GM12865 (cell line): Measurements from ENCODE around the gene MFRP.

Experiments used
- DNase-seq: peaks from one replicate; pipeline ENCODE4 v3.0.0; 2010; ENCODE audit warnings: low read depth
- H3K4me3 ChIP-seq: 2 replicates; pipeline ENCODE4 v1.5.1; 2011; ENCODE audit warnings: mild to moderate bottlenecking, low read depth, low read length, control low read depth
- TF ChIP-seq, protein P1 (sequence below): IDR thresholded peaks from 2 replicates; pipeline ENCODE4 v1.5.1; 2011; ENCODE audit warnings: low read length, control low read depth, low read depth, inconsistent platforms; ENCODE audit not compliant: insufficient read depth; ENCODE audit errors: missing control alignments

Gene MFRP

DNA sequence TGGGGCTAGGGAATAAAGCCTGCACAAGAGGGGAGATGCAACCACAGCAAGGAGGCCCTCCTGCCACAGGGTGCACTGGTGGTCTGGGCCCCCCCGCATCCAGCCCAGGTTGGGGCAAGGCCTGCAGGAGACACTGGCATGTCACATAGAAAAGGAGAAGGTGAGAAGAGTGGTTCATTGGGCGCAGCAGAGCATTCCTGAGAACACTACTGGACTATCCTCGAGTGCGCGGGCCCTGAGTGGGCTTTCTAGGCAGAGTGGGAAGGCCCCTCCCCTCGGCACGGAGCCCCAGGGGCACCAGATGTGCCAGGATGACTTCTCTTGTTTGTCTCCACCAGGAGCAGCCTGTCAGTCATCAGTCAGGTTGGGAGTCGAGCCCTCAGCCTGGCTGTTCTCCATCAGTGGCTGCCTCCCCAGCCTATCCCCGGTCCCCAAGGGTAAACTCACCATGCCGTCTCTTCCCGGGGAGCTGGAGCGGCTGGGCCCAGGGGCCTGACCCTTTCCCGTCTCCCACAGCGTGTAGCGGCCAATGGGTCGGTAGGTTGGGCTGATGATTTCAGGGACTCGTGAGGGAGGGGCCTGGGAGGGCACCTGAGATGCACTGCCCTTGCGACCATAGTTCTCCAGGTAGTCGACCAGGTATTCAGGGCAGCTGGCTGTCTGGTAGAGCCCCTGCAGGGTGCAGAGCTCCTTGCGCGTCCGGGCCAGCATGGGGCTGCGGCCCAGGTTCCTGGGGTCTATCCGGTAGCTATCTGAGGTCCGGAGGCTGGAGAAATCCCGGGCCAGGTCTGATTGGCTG lies 26.0 kb upstream of the MFRP start:
- no peak for DNase-seq
- TF ChIP-seq, protein P1, sequence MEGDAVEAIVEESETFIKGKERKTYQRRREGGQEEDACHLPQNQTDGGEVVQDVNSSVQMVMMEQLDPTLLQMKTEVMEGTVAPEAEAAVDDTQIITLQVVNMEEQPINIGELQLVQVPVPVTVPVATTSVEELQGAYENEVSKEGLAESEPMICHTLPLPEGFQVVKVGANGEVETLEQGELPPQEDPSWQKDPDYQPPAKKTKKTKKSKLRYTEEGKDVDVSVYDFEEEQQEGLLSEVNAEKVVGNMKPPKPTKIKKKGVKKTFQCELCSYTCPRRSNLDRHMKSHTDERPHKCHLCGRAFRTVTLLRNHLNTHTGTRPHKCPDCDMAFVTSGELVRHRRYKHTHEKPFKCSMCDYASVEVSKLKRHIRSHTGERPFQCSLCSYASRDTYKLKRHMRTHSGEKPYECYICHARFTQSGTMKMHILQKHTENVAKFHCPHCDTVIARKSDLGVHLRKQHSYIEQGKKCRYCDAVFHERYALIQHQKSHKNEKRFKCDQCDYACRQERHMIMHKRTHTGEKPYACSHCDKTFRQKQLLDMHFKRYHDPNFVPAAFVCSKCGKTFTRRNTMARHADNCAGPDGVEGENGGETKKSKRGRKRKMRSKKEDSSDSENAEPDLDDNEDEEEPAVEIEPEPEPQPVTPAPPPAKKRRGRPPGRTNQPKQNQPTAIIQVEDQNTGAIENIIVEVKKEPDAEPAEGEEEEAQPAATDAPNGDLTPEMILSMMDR: no peak
- no peak overlapping the region for H3K4me3 ChIP-seq

- TF ChIP-seq, protein P1: peak; percentile 16
- no peak for DNase-seq
- no peak overlapping the region for H3K4me3 ChIP-seq
Measured at GRCh38 chr11:119371778-119372182, 25.3 kb upstream of the MFRP start.

DNA sequence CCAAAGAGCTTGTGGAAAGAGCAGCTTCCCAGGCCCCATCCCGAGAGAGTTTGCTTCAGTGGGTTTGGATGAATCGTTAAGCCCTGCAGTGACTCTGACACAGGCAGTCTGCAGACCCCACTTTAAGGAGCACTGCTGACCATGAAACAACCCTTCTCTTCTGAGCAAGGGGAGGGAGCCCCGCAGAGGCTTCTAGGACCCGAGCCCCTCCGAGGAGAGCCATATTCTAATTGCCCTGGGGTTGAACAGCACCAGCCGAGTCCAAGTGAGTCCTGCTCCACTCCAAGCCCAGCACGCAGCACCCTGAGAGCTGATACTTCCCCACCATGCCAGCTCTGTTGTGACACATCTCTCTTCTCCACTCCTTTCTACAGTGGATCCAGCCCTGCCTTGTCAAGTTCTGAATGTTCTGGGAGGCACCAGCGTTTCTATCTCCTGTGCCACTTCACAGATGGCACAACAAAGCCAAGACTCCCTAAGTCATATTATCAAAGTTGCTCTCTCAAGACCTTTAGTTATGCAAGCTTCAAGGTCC lies 24.6 kb upstream of the MFRP start:
- H3K4me3 ChIP-seq: no peak overlapping the region
- DNase-seq: no peak
- TF ChIP-seq, protein P1: no peak

GRCh38 chr11:119370486-119371046 lies 24.1 kb upstream of the MFRP start:
- DNase-seq: peak; percentile 59
- TF ChIP-seq, protein P1: no peak
- no peak overlapping the region for H3K4me3 ChIP-seq

GRCh38 chr11:119369132-119369925 lies 22.8 kb upstream of the MFRP start:
- no peak overlapping the region for H3K4me3 ChIP-seq
- TF ChIP-seq, protein P1: no peak
- DNase-seq: no peak

GRCh38 chr11:119368121-119369034 lies 21.9 kb upstream of the MFRP start:
- TF ChIP-seq, protein P1: no peak
- DNase-seq: no peak
- H3K4me3 ChIP-seq: no peak overlapping the region
